NCI-H510A (cell line): ENCODE results near the gene EOLA1.
"Not testable (repeated sequence)": the region's sequence is repeated elsewhere in the genome, so short reads cannot be mapped to it uniquely, and the experiment has no call there.

Experiments used
- DNase-seq: peaks from one replicate; lab custom pipeline; 2025; lab: John Stamatoyannopoulos, UW

Gene EOLA1

DNA sequence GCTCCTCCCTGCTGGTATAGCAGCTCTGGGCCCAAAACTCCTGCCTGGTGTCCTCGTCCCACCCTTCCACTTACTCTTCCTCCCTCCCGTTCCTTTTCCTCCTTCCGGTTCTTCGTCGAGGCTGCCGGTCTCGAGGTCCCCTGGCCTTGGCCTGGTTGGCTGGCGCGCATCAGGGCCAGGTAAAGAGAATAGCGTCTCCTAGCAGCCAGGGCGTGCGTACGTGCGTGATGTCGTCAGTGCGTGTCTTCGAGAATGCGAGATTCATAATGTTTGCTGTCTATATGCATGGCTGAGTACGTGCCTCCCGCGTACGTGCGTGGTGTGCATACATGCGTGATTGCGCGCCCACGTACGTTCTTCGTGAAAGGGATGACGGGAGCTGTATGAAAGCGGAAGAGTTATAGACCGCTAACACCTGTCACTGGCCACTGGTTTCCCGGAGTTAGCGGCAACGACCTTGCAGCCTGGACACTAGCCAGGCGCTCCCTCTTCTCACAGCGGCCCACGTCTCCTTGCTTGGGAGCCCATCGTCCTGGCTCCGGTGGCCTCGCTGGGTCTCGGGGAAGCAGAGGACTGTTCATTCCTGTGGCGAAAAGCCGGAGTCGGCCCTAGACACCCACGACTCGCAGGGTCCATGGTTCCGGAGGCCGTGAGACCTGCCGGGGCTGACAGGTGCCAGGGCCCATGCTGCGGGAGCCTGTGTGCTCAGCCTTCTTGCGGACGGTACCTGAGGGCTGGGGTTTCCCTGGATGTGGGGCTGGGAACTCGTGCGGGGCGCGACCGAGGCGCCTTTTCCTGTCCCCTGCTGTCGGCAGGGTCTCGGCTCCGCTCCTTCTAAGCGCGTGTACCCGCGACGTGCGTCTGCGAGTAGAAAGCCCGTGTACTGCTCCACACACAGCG, at the start of gene EOLA1:
TSS of gene EOLA1 (plus strand) at position 392 of the 900 bp plus-strand sequence. CDS start 4,619 bp downstream, outside the sequence.
- peak; percentile 90 for DNase-seq

DNA sequence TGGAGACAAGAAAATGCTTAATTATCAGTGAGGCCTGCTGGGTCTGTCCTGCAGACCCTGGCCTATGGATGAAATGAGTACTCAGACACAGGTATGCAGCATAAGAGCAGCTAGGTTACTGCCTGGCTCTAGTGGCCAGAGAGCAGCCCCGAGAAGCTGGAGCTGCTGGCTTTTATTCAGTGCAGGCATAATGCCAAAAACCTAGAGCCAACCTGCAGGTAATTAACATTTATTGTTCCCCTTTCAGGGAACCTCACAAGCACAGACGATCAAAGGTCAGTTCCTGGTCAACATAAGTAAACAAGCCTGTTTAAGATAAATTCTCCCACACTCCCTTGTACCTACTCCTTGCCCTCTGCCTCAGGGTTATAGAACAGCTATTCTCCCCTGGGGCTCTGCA, 49.0 kb upstream of the EOLA1 start:
- no peak for DNase-seq

DNA sequence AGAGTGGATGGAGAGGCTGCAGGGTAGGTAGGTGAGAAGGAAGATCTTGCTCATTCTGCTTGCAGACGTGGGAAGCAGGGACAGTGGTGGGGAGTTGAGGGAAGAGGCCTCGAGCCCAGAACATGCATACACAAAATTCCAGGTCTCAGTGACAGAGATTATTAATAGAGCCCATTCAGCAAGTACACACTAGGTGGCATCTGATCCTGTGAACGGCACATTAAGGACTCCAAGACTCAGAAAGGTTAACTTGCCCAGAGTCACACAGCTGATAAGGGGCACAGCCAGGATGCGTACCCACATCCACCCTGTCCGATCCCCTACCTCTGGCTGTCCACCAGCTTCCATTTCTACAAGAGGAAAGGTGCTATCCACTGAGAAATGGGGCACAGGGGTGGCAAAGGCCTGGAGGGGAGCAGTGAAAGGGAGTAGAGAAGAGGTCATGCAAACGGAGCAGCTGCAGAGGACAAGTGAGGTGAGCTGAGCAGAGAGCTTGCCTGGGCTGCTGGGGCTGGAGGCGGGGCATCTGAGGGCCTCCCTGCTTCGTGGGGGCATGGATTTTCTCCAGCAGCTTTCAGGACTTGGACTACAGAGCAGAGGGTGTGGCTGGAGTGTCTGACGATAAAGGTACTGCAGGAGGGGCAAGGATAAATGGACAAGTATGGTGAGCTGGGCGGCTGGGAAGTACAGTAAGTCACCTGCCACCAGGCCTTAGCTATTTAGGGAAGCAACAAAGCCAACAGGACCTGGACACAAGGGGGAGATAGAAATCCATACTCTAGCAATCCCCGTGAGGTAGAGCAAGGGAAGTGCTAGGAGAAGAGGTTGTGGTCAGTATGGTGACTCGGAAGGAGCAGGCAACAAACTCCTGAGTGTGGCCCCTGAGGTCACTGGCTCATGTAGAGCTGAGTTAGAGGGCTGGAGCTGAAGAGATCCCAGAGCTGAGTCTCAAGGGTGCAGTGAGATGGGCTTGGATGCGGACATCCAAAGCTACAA, 46.9 kb upstream of the EOLA1 start:
- no peak for DNase-seq

DNA sequence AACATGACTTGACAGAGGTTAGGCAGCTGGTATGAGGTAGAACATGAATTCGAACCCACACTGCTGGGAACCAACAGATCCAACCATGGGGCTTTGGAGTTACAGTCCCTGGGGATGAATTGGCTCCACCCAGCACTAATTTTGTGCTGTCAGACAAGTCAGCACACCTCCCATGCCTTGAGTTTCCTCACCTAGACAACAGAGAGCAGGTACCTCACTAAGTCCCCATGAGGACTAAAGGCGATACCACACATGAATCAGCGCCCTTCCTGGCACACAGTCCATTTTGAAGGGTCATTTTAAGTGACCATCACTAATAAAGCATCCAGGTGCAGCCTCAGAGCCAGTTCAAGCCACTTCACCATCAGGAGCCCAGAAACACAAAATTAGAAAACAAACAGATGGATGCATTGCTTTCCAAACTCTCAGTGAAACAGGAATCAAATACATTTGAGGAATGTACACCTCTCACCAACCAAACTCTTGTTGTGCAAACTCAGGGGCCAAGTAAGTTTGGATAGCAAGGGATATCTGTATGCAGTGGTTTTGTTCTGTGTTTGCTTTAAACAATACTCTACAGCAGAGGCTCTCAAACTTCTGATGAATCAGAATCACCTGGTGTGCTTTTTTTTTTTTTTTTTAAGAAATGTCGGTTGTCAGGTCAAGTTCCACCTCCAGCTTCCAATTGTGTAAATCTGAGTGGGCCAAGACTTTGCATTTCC, 45.8 kb upstream of the EOLA1 start:
- DNase-seq = no peak

DNA sequence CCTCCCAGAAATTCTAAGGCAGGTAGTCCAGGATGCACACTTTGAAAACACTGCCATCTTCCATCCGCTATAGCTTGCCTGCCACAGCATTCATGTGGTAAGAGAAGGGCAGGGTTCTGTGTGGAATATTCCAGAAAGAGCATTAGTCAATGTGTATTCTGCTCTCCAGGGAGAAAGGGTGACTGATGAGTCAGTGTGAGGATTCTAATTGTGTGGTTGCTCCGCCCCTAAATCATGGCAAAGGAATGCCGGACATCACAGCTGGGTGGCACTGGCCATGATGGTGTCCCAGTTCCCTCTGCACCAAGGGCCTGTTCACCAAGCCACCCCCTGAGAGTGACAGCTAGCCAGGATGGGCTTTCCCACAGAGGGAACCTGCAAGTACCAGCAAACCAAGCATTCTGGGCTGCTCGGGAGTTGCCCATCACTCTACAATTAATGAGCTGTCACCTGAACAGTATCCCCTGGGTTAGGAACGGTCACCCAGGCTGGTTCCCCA, 45.2 kb upstream of the EOLA1 start:
- no peak for DNase-seq

DNA sequence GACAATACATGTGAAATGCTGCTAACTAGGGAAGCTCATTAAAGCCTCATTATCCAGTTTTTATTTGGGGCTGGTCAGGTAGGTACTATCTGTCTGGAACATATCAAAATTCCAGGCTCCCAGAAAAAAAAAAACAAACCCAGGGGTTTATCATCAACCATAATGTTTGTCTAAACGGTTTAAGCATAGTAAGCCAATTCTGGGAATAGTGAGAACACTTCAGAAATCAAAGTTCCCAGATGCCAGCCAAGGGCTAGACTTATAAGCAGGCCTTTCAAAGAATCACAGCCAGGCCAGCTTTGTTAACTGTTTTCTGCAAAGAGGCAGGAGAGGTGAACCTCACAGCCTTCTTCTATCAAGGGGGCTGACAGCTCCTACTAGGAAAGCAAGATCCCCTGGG, 43.8 kb upstream of the EOLA1 start:
- no peak for DNase-seq

DNA sequence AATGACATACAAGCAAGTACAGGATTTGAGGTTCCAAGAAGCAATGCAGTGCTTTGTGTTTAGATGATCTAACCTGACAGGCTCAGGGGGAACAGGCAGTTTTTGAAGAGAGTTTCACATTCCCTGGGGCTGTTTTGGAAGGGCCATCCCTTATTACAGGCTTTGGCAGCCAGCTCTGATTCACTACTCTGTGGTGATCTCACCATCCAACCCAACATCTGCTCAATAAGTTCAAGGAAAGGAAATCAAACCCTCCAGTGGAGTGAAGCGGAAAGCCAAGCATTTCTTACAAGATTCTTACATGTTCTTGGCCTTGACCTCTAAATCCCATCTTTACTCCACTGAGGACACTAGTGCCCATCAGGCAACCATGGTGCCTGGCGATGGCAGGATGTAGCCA, 43.2 kb upstream of the EOLA1 start:
- no peak for DNase-seq

DNA sequence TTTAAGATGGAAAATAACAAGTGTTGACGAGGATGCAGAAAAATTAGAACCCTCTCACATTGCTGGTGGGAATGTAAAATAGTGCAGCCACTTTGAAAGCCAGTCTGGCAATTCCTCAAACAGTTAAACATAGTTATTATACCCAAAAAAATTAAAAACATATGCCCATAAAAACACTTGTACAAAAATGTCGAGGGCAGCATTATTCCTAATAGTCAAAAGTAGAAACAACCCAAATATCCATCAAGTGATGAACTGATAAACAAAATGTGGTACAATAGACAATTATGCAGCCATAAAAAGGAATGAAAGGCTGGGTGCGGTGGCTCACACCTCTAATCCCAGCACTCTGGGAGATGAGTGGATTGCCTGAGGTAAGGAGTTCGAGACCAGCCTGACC, 42.0 kb upstream of the EOLA1 start:
- DNase-seq = no peak

DNA sequence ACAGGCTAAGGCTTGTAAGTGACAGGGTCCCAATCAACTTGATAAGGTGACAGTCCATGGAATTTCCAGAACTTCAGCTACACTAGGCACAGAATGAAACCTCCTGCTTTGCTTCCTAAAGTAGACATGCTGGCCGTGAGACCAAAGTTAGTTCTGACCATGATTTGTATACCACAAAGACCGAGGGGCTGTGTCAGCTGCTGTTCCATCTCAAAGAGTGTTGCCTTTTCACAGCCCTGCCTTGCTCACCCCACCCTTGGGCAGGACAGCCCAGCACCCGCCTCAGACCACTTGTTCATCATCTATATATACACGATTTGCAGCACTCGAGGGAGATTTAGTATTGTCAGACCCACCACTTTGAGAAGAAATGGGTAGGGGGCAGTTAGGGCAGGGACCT, 41.0 kb upstream of the EOLA1 start:
- DNase-seq = no peak

DNA sequence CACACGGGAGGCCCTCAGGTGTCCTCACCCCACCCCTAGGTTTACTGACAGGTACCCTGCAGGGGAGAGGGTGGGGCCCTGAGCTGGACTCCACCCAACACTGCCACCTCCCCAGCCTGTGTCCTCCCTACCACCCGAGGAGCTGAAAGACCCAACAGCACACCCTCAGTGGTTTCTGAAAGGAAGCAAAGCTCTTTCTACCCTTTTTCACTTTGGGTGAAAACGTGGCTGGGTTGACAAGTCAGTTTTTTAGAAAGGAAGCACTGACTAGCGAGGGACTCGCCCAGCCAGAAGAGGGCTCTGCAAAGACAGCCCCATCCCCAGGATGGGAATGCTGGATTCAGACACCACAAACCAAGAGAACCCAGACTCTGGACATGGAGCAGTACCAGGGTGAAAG, 37.9 kb upstream of the EOLA1 start:
- DNase-seq = not testable (repeated sequence)

DNA sequence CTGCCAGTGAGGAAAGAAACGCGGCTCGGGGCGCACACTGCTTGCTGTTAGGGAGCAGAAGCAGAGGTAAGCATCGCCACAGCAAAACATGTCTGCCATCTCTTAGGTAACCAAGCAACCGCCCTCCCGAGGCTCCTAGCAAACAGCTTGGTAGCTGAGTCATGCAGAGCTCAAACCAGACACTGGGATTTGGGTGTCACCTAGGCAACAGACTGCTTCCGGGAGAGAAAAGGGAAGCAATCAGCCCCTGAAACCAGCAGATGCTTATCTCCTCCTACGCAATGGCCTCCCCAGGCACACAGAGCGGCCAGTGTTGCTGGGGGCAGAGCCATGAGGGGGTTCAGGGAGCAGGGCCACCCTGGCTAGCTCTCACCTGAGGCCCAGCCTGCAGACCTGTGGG, 37.4 kb upstream of the EOLA1 start:
- DNase-seq = not testable (repeated sequence)

DNA sequence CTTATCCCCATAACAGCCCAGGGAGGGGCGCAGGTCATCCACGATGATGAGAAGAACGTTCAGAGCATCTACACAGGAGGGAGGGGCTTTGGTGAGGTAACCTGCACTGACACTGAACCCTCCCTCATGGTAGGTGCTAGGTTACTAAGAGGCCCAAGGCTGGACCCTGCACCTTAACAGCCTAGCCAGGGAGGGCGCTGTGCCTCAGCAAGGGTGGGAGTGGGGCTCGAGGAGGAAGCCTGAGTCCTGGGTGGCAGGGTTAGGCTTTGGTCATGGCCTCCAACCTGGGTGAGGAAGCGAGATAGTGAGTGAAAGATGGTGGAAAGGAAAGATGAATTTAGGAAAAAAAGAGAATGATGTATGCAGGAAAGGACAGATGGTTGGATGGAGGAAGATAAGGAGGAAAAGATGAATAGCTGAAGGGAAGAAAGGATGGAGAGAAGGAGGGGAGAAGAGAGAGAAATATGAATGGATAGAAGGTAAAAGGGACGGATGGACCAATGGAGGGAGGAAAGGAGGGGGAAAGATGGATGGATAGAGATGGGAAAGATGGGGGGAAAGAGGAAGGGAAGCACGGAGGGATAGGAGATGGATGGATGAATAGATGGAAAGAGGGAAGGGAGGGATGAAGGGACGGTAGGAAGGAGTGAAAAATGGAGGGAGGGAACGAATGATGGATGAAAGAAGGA, 36.4 kb upstream of the EOLA1 start:
- DNase-seq = peak; percentile 70

DNA sequence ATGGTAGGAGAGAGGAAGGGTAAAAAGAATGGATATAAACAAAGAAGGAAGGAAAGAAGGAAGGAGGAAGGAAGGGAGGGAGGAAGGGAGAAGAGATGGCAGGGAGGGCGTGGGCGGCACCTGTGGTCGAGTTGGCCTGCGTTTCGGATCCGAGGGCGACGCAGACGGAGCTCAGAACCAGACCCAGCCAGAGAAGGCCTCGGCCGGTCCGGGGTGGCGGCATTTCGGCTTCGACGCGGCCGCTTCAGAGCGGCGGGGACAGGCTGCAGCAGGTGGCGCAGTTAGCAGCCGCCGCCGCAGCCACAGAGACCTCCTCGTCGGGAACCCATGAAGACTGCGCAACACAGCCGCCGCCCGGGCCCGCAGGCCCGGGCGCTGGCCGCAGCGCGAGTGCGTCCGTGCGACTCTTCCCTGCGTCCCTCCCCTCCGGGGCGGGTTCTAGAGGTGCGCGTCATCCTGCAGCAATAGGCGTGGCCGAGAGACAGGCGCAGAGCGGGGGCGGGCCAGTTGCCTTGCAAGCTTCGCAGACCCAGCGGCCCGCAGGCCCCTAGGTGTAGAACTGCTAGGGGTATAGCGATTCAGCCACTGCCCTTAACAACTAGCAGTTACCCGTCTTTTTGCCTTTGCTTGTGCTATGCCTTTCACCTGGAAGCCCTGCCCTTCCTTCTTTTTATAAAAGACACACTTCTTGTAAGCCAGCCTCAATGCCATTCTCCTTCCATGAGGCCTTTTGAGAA, 35.7 kb upstream of the EOLA1 start, which contains the start of gene IDS:
TSS of gene IDS (minus strand) at position 392 of the 737 bp plus-strand sequence. CDS start at position 223, 169 bp downstream.
- DNase-seq = peak; percentile 90

DNA sequence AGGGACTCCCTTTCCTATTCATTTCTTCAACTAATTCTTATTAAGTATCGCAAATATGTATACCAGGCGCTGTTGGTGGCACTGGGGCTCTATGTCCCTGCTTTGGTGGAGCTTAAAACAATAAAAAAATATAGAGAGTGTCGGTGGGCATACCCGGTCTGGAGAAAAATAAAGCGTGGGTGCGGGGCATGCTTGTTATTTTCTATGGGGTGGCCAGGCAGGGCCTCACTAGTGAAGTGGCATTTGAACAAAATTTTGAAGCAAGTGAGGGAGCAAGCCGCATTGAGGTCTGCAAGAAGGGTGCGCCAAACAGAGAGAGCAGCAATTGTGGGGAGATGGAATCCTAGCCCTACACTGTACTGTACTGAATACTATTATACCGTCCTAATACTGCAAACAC, 35.1 kb upstream of the EOLA1 start:
- no peak for DNase-seq

DNA sequence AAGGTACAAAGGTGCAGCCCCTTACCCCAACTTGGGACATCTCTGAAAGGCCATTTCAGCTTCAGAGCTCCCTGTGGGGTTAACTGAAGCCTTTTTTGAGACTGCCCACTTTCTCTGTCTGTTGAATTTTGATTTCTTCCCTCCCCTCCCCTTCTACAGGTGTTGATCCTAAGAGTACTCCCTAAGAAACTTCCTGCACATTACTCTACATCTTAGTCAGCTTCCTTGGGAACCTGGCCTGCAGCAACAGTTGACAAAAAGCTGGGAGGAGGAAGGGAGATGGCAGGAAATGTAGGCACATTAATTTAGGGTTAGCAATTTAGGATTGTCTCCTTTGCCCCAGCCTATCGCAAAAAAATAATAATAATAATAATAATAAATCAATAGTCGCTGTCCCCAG, 34.5 kb upstream of the EOLA1 start:
- DNase-seq = no peak

DNA sequence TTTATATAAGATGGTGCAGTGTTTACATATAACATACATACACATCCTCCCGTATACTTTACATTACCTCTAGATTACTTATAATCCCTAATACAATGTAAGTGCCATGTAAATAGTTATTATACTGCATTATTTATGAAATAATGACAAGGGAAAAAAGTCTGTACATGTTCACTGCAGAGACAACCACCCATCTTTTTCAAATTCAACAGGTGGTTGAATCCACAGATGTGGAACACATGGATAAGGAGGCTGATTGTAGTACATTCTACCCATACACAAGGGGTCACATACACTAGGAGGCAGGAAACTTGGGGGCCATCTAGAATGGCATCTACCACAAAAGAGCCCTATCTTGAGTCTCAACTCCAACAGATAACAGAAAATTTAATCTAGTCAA, 32.3 kb upstream of the EOLA1 start:
- DNase-seq = no peak

DNA sequence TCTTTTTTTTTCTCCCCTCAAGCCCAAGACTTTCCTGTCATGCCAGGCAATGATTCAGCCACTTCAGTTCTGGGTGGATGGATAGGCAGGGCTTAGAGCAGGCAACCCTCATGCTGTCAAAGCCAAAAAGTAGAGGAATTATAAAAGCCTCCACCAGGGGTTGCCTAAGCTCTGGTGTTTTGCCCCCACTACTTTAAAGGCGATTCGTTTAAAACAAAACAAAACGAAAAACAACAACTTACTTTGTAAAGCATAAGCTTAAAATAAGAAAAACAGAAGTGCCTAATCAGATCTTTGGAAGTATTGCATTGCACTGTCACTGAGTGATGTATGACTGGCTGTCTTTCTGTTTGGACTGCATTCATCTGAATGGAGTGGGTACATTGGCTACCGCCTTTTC, 30.4 kb upstream of the EOLA1 start:
- no peak for DNase-seq

DNA sequence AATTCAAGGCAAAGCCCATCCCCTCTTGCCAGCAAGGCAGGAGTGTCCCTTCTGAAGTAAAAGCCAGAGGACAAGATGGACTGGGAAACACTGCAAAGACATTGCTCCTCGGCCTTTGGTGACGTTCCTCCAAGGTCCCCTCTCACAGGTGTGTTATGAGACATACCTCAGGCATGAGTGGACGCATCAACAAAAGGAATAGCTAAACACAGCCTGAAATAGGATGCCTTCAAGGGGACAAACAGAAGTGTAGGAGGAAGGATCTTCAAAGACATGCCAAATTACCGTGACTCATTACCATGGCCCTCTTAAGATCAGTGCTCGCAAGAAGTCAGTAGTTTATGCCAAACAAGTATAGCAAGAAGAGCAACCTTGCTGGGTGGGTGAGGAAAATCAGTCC, 29.7 kb upstream of the EOLA1 start:
- no peak for DNase-seq

DNA sequence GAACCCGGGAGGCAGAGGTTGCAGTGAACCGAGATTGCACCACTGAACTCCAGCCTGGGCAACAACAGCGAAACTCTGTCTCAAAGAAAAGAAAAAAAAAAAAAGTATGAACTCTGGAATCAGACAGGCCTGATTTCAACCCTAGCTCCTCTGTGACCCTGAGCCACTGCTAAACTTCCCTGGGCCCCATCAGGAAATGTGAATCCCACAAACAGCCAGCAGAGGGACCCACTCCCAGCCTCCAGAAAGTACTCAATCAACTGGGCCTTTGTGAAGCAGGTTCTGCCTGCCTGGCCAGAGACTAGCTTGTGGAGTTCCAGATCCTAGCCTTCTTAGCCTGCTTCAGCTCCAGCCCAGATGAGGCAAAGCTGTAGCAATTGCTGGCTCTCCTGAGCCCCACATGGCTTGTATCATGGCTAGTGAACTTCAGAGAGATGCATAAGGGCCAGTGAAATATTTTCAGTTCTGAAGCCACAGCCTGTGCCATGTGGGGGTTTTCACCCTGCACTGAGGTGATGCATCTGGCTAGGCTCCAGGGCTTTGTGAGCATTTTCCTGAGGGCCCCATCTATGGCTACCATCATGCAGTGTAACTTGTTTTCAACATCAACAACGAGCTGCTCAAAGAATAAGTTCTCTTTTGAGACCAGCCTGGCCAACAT, 28.5 kb upstream of the EOLA1 start:
- peak; percentile 3 for DNase-seq
